ENCODE data around the gene DENR. TPM values are rescaled to one million over a fixed set of nuclear protein-coding genes. Genes with fewer than 3 reads are reported as not detected.
A peak's percentile ranks its signal among the peaks of the same experiment; 100 is the strongest.
"Not testable (repeated sequence)": the region's sequence is repeated elsewhere in the genome, so short reads cannot be mapped to it uniquely, and the experiment has no call there.

DENR gene
- total and polyA plus RNA-seq, 2 experiments from 2014 or later, result 42.6 to 62.8 TPM

- H3K4me2 ChIP-seq; H3K36me3 ChIP-seq (replicated peaks; ENCODE audit: insufficient read depth, low read depth); H3K4me3 ChIP-seq; H4K20me1 ChIP-seq (ENCODE audit: insufficient read depth, poor library complexity, severe bottlenecking); H3K9me2 ChIP-seq (replicated peaks; ENCODE audit: insufficient read depth); H2AFZ ChIP-seq; H3K27me3 ChIP-seq; H3K79me2 ChIP-seq; H3K9me3 ChIP-seq (ENCODE audit: low read depth); H3K4me1 ChIP-seq (ENCODE audit: insufficient read depth); H3K27ac ChIP-seq; DNase-seq (ENCODE audit: low spot score): not testable (repeated sequence)
- WGBS (ENCODE audit: low lambda C conversion rate, missing lambda C conversion rate), result 84% methylated on average over 6 of the region's 6 CpGs
Observed at GRCh38 chr12:122715211-122715610, 37.4 kb upstream of the DENR start.

GRCh38 chr12:122716658-122717057 lies 36.0 kb upstream of the DENR start, which contains the start of gene HCAR3:
Gene HCAR3, minus strand, starts transcription at chr12:122716811. Its CDS starts 74 bp downstream, at chr12:122716737.
- H3K9me3 ChIP-seq (ENCODE audit: low read depth); H3K4me3 ChIP-seq; H3K27ac ChIP-seq; H3K4me2 ChIP-seq; H2AFZ ChIP-seq; DNase-seq (ENCODE audit: low spot score); H4K20me1 ChIP-seq (ENCODE audit: insufficient read depth, poor library complexity, severe bottlenecking); H3K36me3 ChIP-seq (replicated peaks; ENCODE audit: insufficient read depth, low read depth); H3K79me2 ChIP-seq; H3K4me1 ChIP-seq (ENCODE audit: insufficient read depth); H3K27me3 ChIP-seq; H3K9me2 ChIP-seq (replicated peaks; ENCODE audit: insufficient read depth): not testable (repeated sequence)
- 87% methylated on average over 10 of the region's 10 CpGs for WGBS (ENCODE audit: low lambda C conversion rate, missing lambda C conversion rate)

GRCh38 chr12:122721057-122721545 lies 31.5 kb upstream of the DENR start:
- no peaks in the 10 kb centered on the region for H3K9me3 ChIP-seq (ENCODE audit: low read depth)
- no peak overlapping the region for H2AFZ ChIP-seq
- peaks cover 8% of the 10 kb centered on the region for H3K4me1 ChIP-seq (ENCODE audit: insufficient read depth)
- TF ChIP-seq CTCF (IDR thresholded peaks at IDR 0.05; ENCODE audit: poor library complexity), result no peak
- TF ChIP-seq EZH2phosphoT487 (IDR thresholded peaks at IDR 0.05; ENCODE audit: low read depth, severe bottlenecking, unreplicated experiment), result no peak
- no peak for TF ChIP-seq EZH2 (IDR thresholded peaks at IDR 0.05; ENCODE audit: borderline replicate concordance)
- H3K9me2 ChIP-seq (replicated peaks; ENCODE audit: insufficient read depth), result no peaks in the 10 kb centered on the region
- H3K79me2 ChIP-seq, result no peaks in the 10 kb centered on the region
- DNase-seq (ENCODE audit: low spot score), result peak; percentile 48
- H3K4me3 ChIP-seq, result no peak overlapping the region
- peak overlapping the region; percentile 44 for H3K27ac ChIP-seq
- no peak overlapping the region for H3K4me2 ChIP-seq
- H4K20me1 ChIP-seq (ENCODE audit: insufficient read depth, poor library complexity, severe bottlenecking), result no peaks in the 10 kb centered on the region
- 73% methylated on average over 11 of the region's 11 CpGs for WGBS (ENCODE audit: low lambda C conversion rate, missing lambda C conversion rate)
- H3K36me3 ChIP-seq (replicated peaks; ENCODE audit: insufficient read depth, low read depth), result no peaks in the 10 kb centered on the region
- H3K27me3 ChIP-seq, result no peaks in the 10 kb centered on the region

GRCh38 chr12:122722387-122722786 lies 30.2 kb upstream of the DENR start:
- Histone ChIP-seq H3K4me1 (ENCODE audit: insufficient read depth) (peaks cover 8% of the 10 kb centered on the region), H3K36me3 (replicated peaks; ENCODE audit: insufficient read depth, low read depth) (no peaks in the 10 kb centered on the region), H3K27me3 (no peaks in the 10 kb centered on the region), H3K4me2 (no peak overlapping the region), H2AFZ (no peak overlapping the region), H3K9me3 (ENCODE audit: low read depth) (no peaks in the 10 kb centered on the region), H3K79me2 (no peaks in the 10 kb centered on the region), H4K20me1 (ENCODE audit: insufficient read depth, poor library complexity, severe bottlenecking) (no peaks in the 10 kb centered on the region), H3K4me3 (no peak overlapping the region), H3K9me2 (replicated peaks; ENCODE audit: insufficient read depth) (no peaks in the 10 kb centered on the region), H3K27ac (peak overlapping the region; percentile 44)
- DNase-seq (ENCODE audit: low spot score), result no peak
- 94% methylated on average over 1 of the region's 1 CpG for WGBS (ENCODE audit: low lambda C conversion rate, missing lambda C conversion rate)
- no peak for TF ChIP-seq EZH2 (IDR thresholded peaks at IDR 0.05; ENCODE audit: borderline replicate concordance)
- TF ChIP-seq EZH2phosphoT487 (IDR thresholded peaks at IDR 0.05; ENCODE audit: low read depth, severe bottlenecking, unreplicated experiment), result no peak
- no peak for TF ChIP-seq CTCF (IDR thresholded peaks at IDR 0.05; ENCODE audit: poor library complexity)
